Cardiac fibroblast (primary cell): ENCODE data around the gene CHRNB4.

Source experiments
- DNase-seq, 2 donors: peaks; one replicate each; pipeline versions ENCODE4 v3.0.0 to v3.0.0-alpha.2; 2010; ENCODE audit warnings: low read depth in 2 of 2
- H3K4me3 ChIP-seq, 2 donors: replicated peaks in 1 of 2; 1 replicate in 1 of 2; 2 replicates in 1 of 2; pipeline ENCODE4 v1.5.1; 2011; ENCODE audit warnings: low read depth in 2 of 2, low read length in 2 of 2, mild to moderate bottlenecking in 2 of 2, moderate library complexity in 1 of 2
- CTCF ChIP-seq: IDR thresholded peaks from one replicate; pipeline ENCODE4 v1.5.1; 2011; ENCODE audit warnings: low read depth, mild to moderate bottlenecking, low read length, inconsistent platforms

CHRNB4 gene

GRCh38 chr15:78634210-78635145 lies 6.5 kb downstream of the CHRNB4 start:
- no peak for TF ChIP-seq CTCF
- DNase-seq: no peak
- H3K4me3 ChIP-seq: no peak overlapping the region

- H3K4me3 ChIP-seq: no peak overlapping the region
- no peak for TF ChIP-seq CTCF
- no peak for DNase-seq
Measured at GRCh38 chr15:78633348-78633747, 7.7 kb downstream of the CHRNB4 start.

- no peak for DNase-seq
Measured at GRCh38 chr15:78630886-78631633, 9.9 kb downstream of the CHRNB4 start.

GRCh38 chr15:78629716-78630065 lies 11.3 kb downstream of the CHRNB4 start:
- TF ChIP-seq CTCF: no peak
- H3K4me3 ChIP-seq: no peak overlapping the region
- no peak for DNase-seq

More at GRCh38 chr15:78630886-78631633, 9.9 kb downstream of the CHRNB4 start:
- TF ChIP-seq CTCF: no peak
- H3K4me3 ChIP-seq: no peak overlapping the region

- no peak for TF ChIP-seq CTCF
- no peak for DNase-seq
- H3K4me3 ChIP-seq: no peak overlapping the region
Measured at GRCh38 chr15:78629031-78629715, 11.8 kb downstream of the CHRNB4 start.

GRCh38 chr15:78628227-78628626 lies 12.8 kb downstream of the CHRNB4 start:
- TF ChIP-seq CTCF: no peak
- DNase-seq: no peak
- no peak overlapping the region for H3K4me3 ChIP-seq
